ENCODE data around the gene GRIK3. TPM values are rescaled to one million over a fixed set of nuclear protein-coding genes. Genes with fewer than 3 reads are reported as not detected.

Gene GRIK3
- total RNA-seq, 1 experiment from 2014 or later = not detected

GRCh38 chr1:36880155-36881067 lies 153.9 kb downstream of the GRIK3 start:
- DNase-seq (ENCODE audit: low spot score) = no peak

- no peak for DNase-seq (ENCODE audit: low spot score)
Measured at GRCh38 chr1:36879613-36880012, 154.7 kb downstream of the GRIK3 start.

- DNase-seq (ENCODE audit: low spot score) = no peak
Measured at GRCh38 chr1:36876990-36877389, 157.3 kb downstream of the GRIK3 start.

- DNase-seq (ENCODE audit: low spot score) = no peak
Measured at GRCh38 chr1:36874271-36875060, 159.8 kb downstream of the GRIK3 start.

GRCh38 chr1:36872858-36873257 lies 161.5 kb downstream of the GRIK3 start:
- DNase-seq (ENCODE audit: low spot score) = no peak

GRCh38 chr1:36872126-36872754 lies 162.1 kb downstream of the GRIK3 start:
- no peak for DNase-seq (ENCODE audit: low spot score)

GRCh38 chr1:36871146-36871971 lies 163.0 kb downstream of the GRIK3 start:
- no peak for DNase-seq (ENCODE audit: low spot score)

- no peak for DNase-seq (ENCODE audit: low spot score)
Measured at GRCh38 chr1:36869826-36870225, 164.5 kb downstream of the GRIK3 start.

- no peak for DNase-seq (ENCODE audit: low spot score)
Measured at GRCh38 chr1:36869054-36869453, 165.3 kb downstream of the GRIK3 start.

GRCh38 chr1:36867575-36867974 lies 166.7 kb downstream of the GRIK3 start:
- no peak for DNase-seq (ENCODE audit: low spot score)

GRCh38 chr1:36866169-36866814 lies 168.0 kb downstream of the GRIK3 start:
- no peak for DNase-seq (ENCODE audit: low spot score)

GRCh38 chr1:36865602-36865900 lies 168.8 kb downstream of the GRIK3 start:
- DNase-seq (ENCODE audit: low spot score) = no peak

GRCh38 chr1:36864823-36865601 lies 169.3 kb downstream of the GRIK3 start:
- no peak for DNase-seq (ENCODE audit: low spot score)

GRCh38 chr1:36864182-36864822 lies 170.0 kb downstream of the GRIK3 start:
- DNase-seq (ENCODE audit: low spot score) = no peak

- DNase-seq (ENCODE audit: low spot score) = no peak
Measured at GRCh38 chr1:36863500-36863899, 170.8 kb downstream of the GRIK3 start.

- DNase-seq (ENCODE audit: low spot score) = no peak
Measured at GRCh38 chr1:36863061-36863460, 171.3 kb downstream of the GRIK3 start.

GRCh38 chr1:36861375-36861774 lies 172.9 kb downstream of the GRIK3 start:
- no peak for DNase-seq (ENCODE audit: low spot score)

GRCh38 chr1:36859926-36860325 lies 174.4 kb downstream of the GRIK3 start:
- no peak for DNase-seq (ENCODE audit: low spot score)

- no peak for DNase-seq (ENCODE audit: low spot score)
Measured at GRCh38 chr1:36858981-36859380, 175.3 kb downstream of the GRIK3 start.

GRCh38 chr1:36858553-36858952 lies 175.8 kb downstream of the GRIK3 start:
- DNase-seq (ENCODE audit: low spot score) = no peak
